ENCODE data around the gene LETM1.

- TF ChIP-seq, protein P1, sequence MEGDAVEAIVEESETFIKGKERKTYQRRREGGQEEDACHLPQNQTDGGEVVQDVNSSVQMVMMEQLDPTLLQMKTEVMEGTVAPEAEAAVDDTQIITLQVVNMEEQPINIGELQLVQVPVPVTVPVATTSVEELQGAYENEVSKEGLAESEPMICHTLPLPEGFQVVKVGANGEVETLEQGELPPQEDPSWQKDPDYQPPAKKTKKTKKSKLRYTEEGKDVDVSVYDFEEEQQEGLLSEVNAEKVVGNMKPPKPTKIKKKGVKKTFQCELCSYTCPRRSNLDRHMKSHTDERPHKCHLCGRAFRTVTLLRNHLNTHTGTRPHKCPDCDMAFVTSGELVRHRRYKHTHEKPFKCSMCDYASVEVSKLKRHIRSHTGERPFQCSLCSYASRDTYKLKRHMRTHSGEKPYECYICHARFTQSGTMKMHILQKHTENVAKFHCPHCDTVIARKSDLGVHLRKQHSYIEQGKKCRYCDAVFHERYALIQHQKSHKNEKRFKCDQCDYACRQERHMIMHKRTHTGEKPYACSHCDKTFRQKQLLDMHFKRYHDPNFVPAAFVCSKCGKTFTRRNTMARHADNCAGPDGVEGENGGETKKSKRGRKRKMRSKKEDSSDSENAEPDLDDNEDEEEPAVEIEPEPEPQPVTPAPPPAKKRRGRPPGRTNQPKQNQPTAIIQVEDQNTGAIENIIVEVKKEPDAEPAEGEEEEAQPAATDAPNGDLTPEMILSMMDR (IDR thresholded peaks at IDR 0.05; ENCODE audit: low read depth, low read length, missing input control), result no peak
- no peak for TF ChIP-seq YY1 (IDR thresholded peaks at IDR 0.05)
- no peak for TF ChIP-seq RAD21 (IDR thresholded peaks at IDR 0.05)
- no peak for TF ChIP-seq EGR1 (IDR thresholded peaks at IDR 0.05; ENCODE audit: low read depth in 2 of 2)
- no peak for TF ChIP-seq JUND (IDR thresholded peaks at IDR 0.05)
These were observed 91.3 kb downstream of the LETM1 start for GRCh38 chr4:1764670-1765069.

All from liver (tissue), 3 donors.